ENCODE results near the gene BUD13.

The BUD13 gene

GRCh38 chr11:116790167-116791001 lies 17.6 kb upstream of the BUD13 start:
- H3K27me3 Mint-ChIP-seq: no peaks in the 10 kb centered on the region
- ATAC-seq (replicated peaks; ENCODE audit: extremely low read depth, poor library complexity, severe bottlenecking): no peak
- peaks cover 11% of the 10 kb centered on the region for H3K36me3 Mint-ChIP-seq (ENCODE audit: insufficient read depth)
- H3K27ac Mint-ChIP-seq (ENCODE audit: low read depth): no peak overlapping the region
- H3K9me3 Mint-ChIP-seq: no peaks in the 10 kb centered on the region
- no peak overlapping the region for H3K4me3 Mint-ChIP-seq
- DNase-seq (ENCODE audit: low spot score in 2 of 2): no peak
- H3K4me1 Mint-ChIP-seq: peaks cover 33% of the 10 kb centered on the region

- Mint-ChIP-seq H3K4me3 (no peak overlapping the region), H3K36me3 (ENCODE audit: insufficient read depth) (peaks cover 21% of the 10 kb centered on the region), H3K9me3 (no peaks in the 10 kb centered on the region), H3K27ac (ENCODE audit: low read depth) (peak overlapping the region; percentile 93), H3K4me1 (peaks cover 36% of the 10 kb centered on the region), H3K27me3 (no peaks in the 10 kb centered on the region)
- DNase-seq (ENCODE audit: low spot score in 2 of 2): no peak
- ATAC-seq (replicated peaks; ENCODE audit: extremely low read depth, poor library complexity, severe bottlenecking): no peak
Observed at GRCh38 chr11:116788975-116789374, 16.2 kb upstream of the BUD13 start.

- Mint-ChIP-seq H3K4me3 (peak overlapping the region; percentile 78), H3K9me3 (no peaks in the 10 kb centered on the region), H3K36me3 (ENCODE audit: insufficient read depth) (peaks cover 24% of the 10 kb centered on the region), H3K27me3 (no peaks in the 10 kb centered on the region), H3K4me1 (peaks cover 36% of the 10 kb centered on the region), H3K27ac (ENCODE audit: low read depth) (peak overlapping the region; percentile 93)
- DNase-seq (ENCODE audit: low spot score in 2 of 2) (no peak), ATAC-seq (replicated peaks; ENCODE audit: extremely low read depth, poor library complexity, severe bottlenecking) (no peak)
Observed at GRCh38 chr11:116788534-116788933, 15.7 kb upstream of the BUD13 start.

GRCh38 chr11:116787786-116788486 lies 15.1 kb upstream of the BUD13 start, which contains the start of gene ZPR1:
ZPR1 (minus strand) TSS chr11:116788023; CDS start chr11:116787990, 33 bp downstream.
- H3K27me3 Mint-ChIP-seq: no peaks in the 10 kb centered on the region
- DNase-seq (ENCODE audit: low spot score in 2 of 2) (peak; percentile 79 to 82), ATAC-seq (replicated peaks; ENCODE audit: extremely low read depth, poor library complexity, severe bottlenecking) (peak; percentile 92)
- peak within 1 kb of the TSS; percentile 78 for H3K4me3 Mint-ChIP-seq
- H3K27ac Mint-ChIP-seq (ENCODE audit: low read depth): peak within 1 kb of the TSS; percentile 93
- no peaks in the 10 kb centered on the region for H3K9me3 Mint-ChIP-seq
- H3K4me1 Mint-ChIP-seq: peaks cover 42% of the 10 kb centered on the region
- H3K36me3 Mint-ChIP-seq (ENCODE audit: insufficient read depth): peaks cover 30% of the 10 kb centered on the region

GRCh38 chr11:116787436-116787785 lies 14.6 kb upstream of the BUD13 start:
- Mint-ChIP-seq H3K27me3 (no peaks in the 10 kb centered on the region), H3K4me1 (peaks cover 47% of the 10 kb centered on the region), H3K27ac (ENCODE audit: low read depth) (peak overlapping the region; percentile 93), H3K4me3 (peak overlapping the region; percentile 78), H3K36me3 (ENCODE audit: insufficient read depth) (peaks cover 34% of the 10 kb centered on the region), H3K9me3 (no peaks in the 10 kb centered on the region)
- ATAC-seq (replicated peaks; ENCODE audit: extremely low read depth, poor library complexity, severe bottlenecking) (no peak), DNase-seq (ENCODE audit: low spot score in 2 of 2) (no peak)

- Mint-ChIP-seq H3K4me3 (peak overlapping the region; percentile 78), H3K9me3 (no peaks in the 10 kb centered on the region), H3K27me3 (no peaks in the 10 kb centered on the region), H3K27ac (ENCODE audit: low read depth) (peak overlapping the region; percentile 73), H3K36me3 (ENCODE audit: insufficient read depth) (peaks cover 37% of the 10 kb centered on the region), H3K4me1 (peaks cover 51% of the 10 kb centered on the region)
- DNase-seq (ENCODE audit: low spot score in 2 of 2) (no peak), ATAC-seq (replicated peaks; ENCODE audit: extremely low read depth, poor library complexity, severe bottlenecking) (no peak)
Observed at GRCh38 chr11:116786966-116787365, 14.2 kb upstream of the BUD13 start.

GRCh38 chr11:116786326-116786725 lies 13.5 kb upstream of the BUD13 start:
- DNase-seq (ENCODE audit: low spot score in 2 of 2) (no peak), ATAC-seq (replicated peaks; ENCODE audit: extremely low read depth, poor library complexity, severe bottlenecking) (no peak)
- Mint-ChIP-seq H3K36me3 (ENCODE audit: insufficient read depth) (peaks cover 43% of the 10 kb centered on the region), H3K4me3 (peak overlapping the region; percentile 78), H3K27ac (ENCODE audit: low read depth) (no peak overlapping the region), H3K9me3 (no peaks in the 10 kb centered on the region), H3K4me1 (peaks cover 54% of the 10 kb centered on the region), H3K27me3 (no peaks in the 10 kb centered on the region)

- Mint-ChIP-seq H3K9me3 (no peaks in the 10 kb centered on the region), H3K4me1 (peaks cover 46% of the 10 kb centered on the region), H3K27ac (ENCODE audit: low read depth) (peak overlapping the region; percentile 16), H3K36me3 (ENCODE audit: insufficient read depth) (peaks cover 66% of the 10 kb centered on the region), H3K27me3 (no peaks in the 10 kb centered on the region), H3K4me3 (no peak overlapping the region)
- DNase-seq (ENCODE audit: low spot score in 2 of 2) (no peak), ATAC-seq (replicated peaks; ENCODE audit: extremely low read depth, poor library complexity, severe bottlenecking) (no peak)
Observed at GRCh38 chr11:116782728-116783127, 9.9 kb upstream of the BUD13 start.

GRCh38 chr11:116778556-116778955 lies 5.8 kb upstream of the BUD13 start:
- Mint-ChIP-seq H3K36me3 (ENCODE audit: insufficient read depth) (peaks cover 63% of the 10 kb centered on the region), H3K4me3 (no peak overlapping the region), H3K27me3 (no peaks in the 10 kb centered on the region), H3K9me3 (no peaks in the 10 kb centered on the region), H3K27ac (ENCODE audit: low read depth) (no peak overlapping the region), H3K4me1 (peaks cover 27% of the 10 kb centered on the region)
- ATAC-seq (replicated peaks; ENCODE audit: extremely low read depth, poor library complexity, severe bottlenecking) (no peak), DNase-seq (ENCODE audit: low spot score in 2 of 2) (no peak)

- no peak for ATAC-seq (replicated peaks; ENCODE audit: extremely low read depth, poor library complexity, severe bottlenecking)
- Mint-ChIP-seq H3K27ac (ENCODE audit: low read depth) (peak overlapping the region; percentile 25), H3K4me3 (no peak overlapping the region)
Observed at GRCh38 chr11:116777056-116777455, 4.3 kb upstream of the BUD13 start.

GRCh38 chr11:116776522-116776984 lies 3.8 kb upstream of the BUD13 start:
- H3K9me3 Mint-ChIP-seq: no peaks in the 10 kb centered on the region
- H3K27ac Mint-ChIP-seq (ENCODE audit: low read depth): peak overlapping the region; percentile 25
- ATAC-seq (replicated peaks; ENCODE audit: extremely low read depth, poor library complexity, severe bottlenecking): no peak
- no peaks in the 10 kb centered on the region for H3K27me3 Mint-ChIP-seq
- no peak overlapping the region for H3K4me3 Mint-ChIP-seq
- peaks cover 25% of the 10 kb centered on the region for H3K4me1 Mint-ChIP-seq
- H3K36me3 Mint-ChIP-seq (ENCODE audit: insufficient read depth): peaks cover 60% of the 10 kb centered on the region
- no peak for DNase-seq (ENCODE audit: low spot score in 2 of 2)

More at GRCh38 chr11:116777056-116777455, 4.3 kb upstream of the BUD13 start:
- Mint-ChIP-seq H3K36me3 (ENCODE audit: insufficient read depth) (peaks cover 65% of the 10 kb centered on the region), H3K9me3 (no peaks in the 10 kb centered on the region), H3K4me1 (peaks cover 23% of the 10 kb centered on the region), H3K27me3 (no peaks in the 10 kb centered on the region)
- DNase-seq (ENCODE audit: low spot score in 2 of 2): no peak

- H3K36me3 Mint-ChIP-seq (ENCODE audit: insufficient read depth): peaks cover 54% of the 10 kb centered on the region
- DNase-seq (ENCODE audit: low spot score in 2 of 2) (no peak), ATAC-seq (replicated peaks; ENCODE audit: extremely low read depth, poor library complexity, severe bottlenecking) (no peak)
- no peaks in the 10 kb centered on the region for H3K9me3 Mint-ChIP-seq
- H3K4me1 Mint-ChIP-seq: peaks cover 25% of the 10 kb centered on the region
- no peak overlapping the region for H3K27ac Mint-ChIP-seq (ENCODE audit: low read depth)
- H3K4me3 Mint-ChIP-seq: no peak overlapping the region
- no peaks in the 10 kb centered on the region for H3K27me3 Mint-ChIP-seq
Observed at GRCh38 chr11:116775975-116776374, 3.2 kb upstream of the BUD13 start.

- no peak for DNase-seq (ENCODE audit: low spot score in 2 of 2)
Observed at GRCh38 chr11:116774661-116775060, 1.9 kb upstream of the BUD13 start.

More at GRCh38 chr11:116774661-116775060, 1.9 kb upstream of the BUD13 start:
- ATAC-seq (replicated peaks; ENCODE audit: extremely low read depth, poor library complexity, severe bottlenecking): no peak
- H3K4me1 Mint-ChIP-seq: peaks cover 27% of the 10 kb centered on the region
- peaks cover 48% of the 10 kb centered on the region for H3K36me3 Mint-ChIP-seq (ENCODE audit: insufficient read depth)
- H3K27ac Mint-ChIP-seq (ENCODE audit: low read depth): peak overlapping the region; percentile 23
- H3K9me3 Mint-ChIP-seq: no peaks in the 10 kb centered on the region
- H3K4me3 Mint-ChIP-seq: no peak overlapping the region
- no peaks in the 10 kb centered on the region for H3K27me3 Mint-ChIP-seq
